Kidney epithelial cell (primary cell): ENCODE data around the gene SCAMP4. TPM values are rescaled to one million over a fixed set of nuclear protein-coding genes. Genes with fewer than 3 reads are reported as not detected.

Source experiments
- DNase-seq: peaks from one replicate; pipeline ENCODE4 v3.0.0-alpha.2; 2010; ENCODE audit warnings: low read depth
- H3K27me3 ChIP-seq: 2 replicates; pipeline ENCODE4 v1.6.0; 2011; ENCODE audit warnings: low read length; ENCODE audit not compliant: control insufficient read depth, insufficient read depth
- H3K36me3 ChIP-seq: 2 replicates; pipeline ENCODE4 v1.5.1; 2011; ENCODE audit warnings: low read length; ENCODE audit not compliant: control insufficient read depth, insufficient read depth
- H3K4me3 ChIP-seq: 2 replicates; pipeline ENCODE4 v1.5.1; 2011; ENCODE audit warnings: low read depth, mild to moderate bottlenecking, control low read depth, low read length
- CTCF ChIP-seq: IDR thresholded peaks from 2 replicates; pipeline ENCODE4 v1.5.1; 2011; ENCODE audit warnings: mild to moderate bottlenecking, moderate library complexity, low read length, control low read depth, inconsistent platforms; ENCODE audit not compliant: insufficient read depth, poor library complexity, severe bottlenecking
- total RNA-seq: library from RNA; depleted of rRNA; stranded (reverse); fragments of >200 nt; gene quantifications from 2 replicates; pipeline ENCODE4 v1.2.3, GENCODE V29; 2015

Gene SCAMP4
- total RNA-seq, 1 donor from 2014 or later: 178 TPM

GRCh38 chr19:1953037-1953436 is 47.8 kb downstream of the SCAMP4 start:
- TF ChIP-seq CTCF: no peak
- DNase-seq: no peak
- Histone ChIP-seq H3K36me3 (peaks cover 1% of the 10 kb centered on the region), H3K27me3 (no peaks in the 10 kb centered on the region), H3K4me3 (no peak overlapping the region)

GRCh38 chr19:1953441-1954094 is 48.4 kb downstream of the SCAMP4 start:
- Histone ChIP-seq H3K27me3 (no peaks in the 10 kb centered on the region), H3K4me3 (no peak overlapping the region), H3K36me3 (peaks cover 1% of the 10 kb centered on the region)
- no peak for DNase-seq
- no peak for TF ChIP-seq CTCF

- H3K27me3 ChIP-seq: no peaks in the 10 kb centered on the region
- DNase-seq: no peak
- no peak for TF ChIP-seq CTCF
- H3K4me3 ChIP-seq: no peak overlapping the region
- H3K36me3 ChIP-seq: peaks cover 1% of the 10 kb centered on the region
These were observed 49.3 kb downstream of the SCAMP4 start for GRCh38 chr19:1954532-1954933.

GRCh38 chr19:1955171-1956121 is 50.2 kb downstream of the SCAMP4 start:
- DNase-seq: no peak
- peaks cover 1% of the 10 kb centered on the region for H3K36me3 ChIP-seq
- TF ChIP-seq CTCF: no peak
- no peaks in the 10 kb centered on the region for H3K27me3 ChIP-seq
- H3K4me3 ChIP-seq: no peak overlapping the region

GRCh38 chr19:1956122-1956494 is 50.9 kb downstream of the SCAMP4 start:
- Histone ChIP-seq H3K36me3 (peaks cover 1% of the 10 kb centered on the region), H3K4me3 (no peak overlapping the region), H3K27me3 (no peaks in the 10 kb centered on the region)
- TF ChIP-seq CTCF: no peak
- DNase-seq: no peak
